HEK293 (cell line): ENCODE measurements around the gene TPM3.

Experiments used
- CTCF ChIA-PET: fragments of 350-600 bp; formaldehyde crosslinking; extraction: SDS; loops from one replicate; lab custom pipeline; 2021; ENCODE audit warnings: antibody characterized with exemption; lab: Yijun Ruan, JAX
- POLR2A ChIA-PET: fragments of 300-600 bp; formaldehyde crosslinking; extraction: SDS; loops from one replicate; lab custom pipeline; 2020; ENCODE audit warnings: antibody characterized with exemption, inconsistent platforms; lab: Yijun Ruan, JAX
- H3K27ac ChIP-seq: fragments of 200-500 bp; sonication (Bioruptor generic); 2 replicates; pipeline ENCODE4 v1.5.1; 2014; ENCODE audit warnings: low read depth, low read length, control low read depth, inconsistent platforms; ENCODE audit errors: extremely low read depth
- H3K36me3 ChIP-seq, 2 experiments: fragments of 200-500 bp in 1 of 2; sonication (Bioruptor generic) in 1 of 2; 1 replicate in 1 of 2; 2 replicates in 1 of 2; pipeline ENCODE4 v1.5.1; 2014 to 2017; ENCODE audit warnings: inconsistent platforms in 2 of 2, low read length in 2 of 2; ENCODE audit not compliant: control insufficient read depth in 2 of 2, insufficient read depth in 1 of 2
- H3K4me1 ChIP-seq: fragments of 200-500 bp; sonication (Bioruptor generic); 2 replicates; pipeline ENCODE4 v1.5.1; 2014; ENCODE audit warnings: mild to moderate bottlenecking, low read length, inconsistent platforms; ENCODE audit not compliant: control insufficient read depth, insufficient read depth
- H3K4me3 ChIP-seq: 2 replicates; pipeline ENCODE4 v1.5.1; 2011; ENCODE audit warnings: low read depth, mild to moderate bottlenecking, control low read depth, low read length, moderate library complexity
- H3K9me3 ChIP-seq: fragments of 200-500 bp; sonication (Bioruptor generic); 2 replicates; pipeline ENCODE4 v1.5.1; 2014; ENCODE audit warnings: low read depth, low read length, inconsistent platforms; ENCODE audit not compliant: control insufficient read depth, insufficient read depth
- KLF8 ChIP-seq: fragments of 450-650 bp; formaldehyde crosslinking; IDR thresholded peaks from 2 replicates; pipeline ENCODE4 v1.5.1; 2016; ENCODE audit warnings: missing biosample characterization, missing genetic modification characterization
- PRDM2 ChIP-seq: fragments of 450-650 bp; formaldehyde crosslinking; IDR thresholded peaks from 2 replicates; pipeline ENCODE4 v1.5.1; 2016; ENCODE audit warnings: missing biosample characterization, missing genetic modification characterization, borderline replicate concordance
- TCF7L2 ChIP-seq: IDR thresholded peaks from 2 replicates; pipeline ENCODE4 v1.6.1; 2011; ENCODE audit warnings: low read depth, mild to moderate bottlenecking, inconsistent platforms, low read length, moderate library complexity, borderline replicate concordance
- ZIC2 ChIP-seq: fragments of 450-650 bp; formaldehyde crosslinking; IDR thresholded peaks from 2 replicates; pipeline ENCODE4 v1.5.1; 2016; ENCODE audit warnings: missing biosample characterization, missing genetic modification characterization
- ZNF140 ChIP-seq: fragments of 450-650 bp; formaldehyde crosslinking; IDR thresholded peaks from 2 replicates; pipeline ENCODE4 v1.5.1; 2016; ENCODE audit warnings: missing biosample characterization, missing genetic modification characterization
- ZNF24 ChIP-seq: fragments of 450-650 bp; formaldehyde crosslinking; IDR thresholded peaks from 2 replicates; pipeline ENCODE4 v1.5.1; 2016; ENCODE audit warnings: missing biosample characterization, missing genetic modification characterization
- ZNF366 ChIP-seq: fragments of 450-650 bp; formaldehyde crosslinking; conservative IDR thresholded peaks from 2 replicates; pipeline ENCODE4 v1.5.1; 2016; ENCODE audit warnings: missing biosample characterization, missing genetic modification characterization
- ZNF37A ChIP-seq: fragments of 450-650 bp; IDR thresholded peaks from 2 replicates; pipeline ENCODE4 v1.5.1; 2018; ENCODE audit warnings: missing biosample characterization, missing genetic modification characterization
- ZNF391 ChIP-seq: fragments of 450-650 bp; formaldehyde crosslinking; IDR thresholded peaks from 2 replicates; pipeline ENCODE4 v1.5.1; 2016; ENCODE audit warnings: low read depth, missing biosample characterization, missing genetic modification characterization, borderline replicate concordance
- ZNF544 ChIP-seq: fragments of 450-650 bp; formaldehyde crosslinking; IDR thresholded peaks from 2 replicates; pipeline ENCODE4 v1.5.0; 2017; ENCODE audit warnings: missing biosample characterization, missing genetic modification characterization
- ZNF549 ChIP-seq: fragments of 450-650 bp; IDR thresholded peaks from 2 replicates; pipeline ENCODE4 v1.5.1; 2018; ENCODE audit warnings: missing biosample characterization, missing genetic modification characterization, mild to moderate bottlenecking, inconsistent platforms, moderate library complexity
- ZNF560 ChIP-seq: fragments of 450-650 bp; formaldehyde crosslinking; IDR thresholded peaks from 2 replicates; pipeline ENCODE4 v1.5.1; 2017; ENCODE audit warnings: missing biosample characterization, missing genetic modification characterization, borderline replicate concordance
- ZNF580 ChIP-seq: fragments of 450-650 bp; formaldehyde crosslinking; IDR thresholded peaks from 2 replicates; pipeline ENCODE4 v1.5.1; 2016; ENCODE audit warnings: missing biosample characterization, missing genetic modification characterization
- ZNF585B ChIP-seq: fragments of 450-650 bp; formaldehyde crosslinking; IDR thresholded peaks from 2 replicates; pipeline ENCODE4 v1.5.1; 2016; ENCODE audit warnings: missing biosample characterization, missing genetic modification characterization
- ZNF837 ChIP-seq: fragments of 450-650 bp; formaldehyde crosslinking; IDR thresholded peaks from 2 replicates; pipeline ENCODE4 v1.5.1; 2016; ENCODE audit warnings: missing biosample characterization, missing genetic modification characterization
- ZSCAN30 ChIP-seq: fragments of 450-650 bp; IDR thresholded peaks from 2 replicates; pipeline ENCODE4 v1.5.1; 2018; ENCODE audit warnings: missing biosample characterization, mild to moderate bottlenecking, missing genetic modification characterization, moderate library complexity

Gene TPM3

GRCh38 chr1:154174654-154175053 lies 17.2 kb downstream of the TPM3 start (continued):
- TF ChIP-seq PRDM2 (tag by site-specific recombination) (no peak), KLF8 (tag by site-specific recombination) (no peak), ZNF366 (tag by site-specific recombination) (no peak)

GRCh38 chr1:154171880-154172279 lies 20.0 kb downstream of the TPM3 start:
- ChIA-PET CTCF (no interaction called here), POLR2A (no interaction called here)
- Histone ChIP-seq H3K36me3 (peaks cover 47 to 86% of the 10 kb centered on the region in 2 experiments), H3K4me3 (no peak overlapping the region)
- TF ChIP-seq ZIC2 (tag by site-specific recombination) (no peak), ZNF37A (tag by site-specific recombination) (no peak), ZNF585B (tag by site-specific recombination) (no peak), ZSCAN30 (tag by site-specific recombination) (no peak), ZNF391 (tag by site-specific recombination) (no peak), ZNF560 (no peak), ZNF837 (tag by site-specific recombination) (no peak), TCF7L2 (no peak), ZNF544 (tag by site-specific recombination) (no peak), ZNF24 (tag by site-specific recombination) (no peak), ZNF140 (no peak), ZNF580 (tag by site-specific recombination) (no peak)
- TF ChIP-seq, all 188 proteins: peak for 0
- Histone ChIP-seq H3K27ac (no peak overlapping the region), H3K9me3 (no peaks in the 10 kb centered on the region), H3K4me1 (no peaks in the 10 kb centered on the region)

- no peaks in the 10 kb centered on the region for H3K9me3 ChIP-seq
- no peaks in the 10 kb centered on the region for H3K4me1 ChIP-seq
- no peak overlapping the region for H3K4me3 ChIP-seq
- H3K27ac ChIP-seq, result no peak overlapping the region
- ChIA-PET POLR2A (interaction anchor here (0.6 kb wide), 1 partner anchor 903 kb away, joined by 6 read pairs; no protein-coding TSS in a partner anchor), CTCF (no interaction called here)
- peaks cover 50 to 92% of the 10 kb centered on the region in 2 experiments for H3K36me3 ChIP-seq
- no peak for TF ChIP-seq ZNF549 (tag by site-specific recombination)
Observed at GRCh38 chr1:154171223-154171583, 20.7 kb downstream of the TPM3 start.
